ENCODE data around the gene CDH2.
"Not testable (repeated sequence)": the region's sequence is repeated elsewhere in the genome, so short reads cannot be mapped to it uniquely, and the experiment has no call there.

CDH2 gene

DNA sequence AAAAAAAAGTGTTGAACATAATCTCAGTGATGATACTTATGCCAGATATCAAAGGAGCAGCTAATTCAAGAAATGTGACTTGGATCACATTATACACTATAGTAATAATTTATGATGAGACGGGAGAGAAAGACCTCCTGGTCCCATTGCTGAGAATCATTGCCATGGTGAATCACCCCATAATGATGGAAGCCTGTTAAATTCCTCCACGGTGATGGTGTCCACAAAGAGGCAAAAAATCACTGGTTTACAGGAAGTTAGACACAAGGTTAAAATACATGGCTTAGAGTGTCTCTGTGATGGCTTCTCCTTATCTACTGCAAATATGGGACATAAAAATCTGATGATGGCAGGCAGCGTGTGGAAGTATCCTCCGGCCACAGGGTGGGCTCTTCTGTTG, 210.0 kb downstream of the CDH2 start:
- no peak overlapping the region for H3K4me3 ChIP-seq (ENCODE audit: low read depth, low read length)
- no peak for DNase-seq (ENCODE audit: low read depth)

DNA sequence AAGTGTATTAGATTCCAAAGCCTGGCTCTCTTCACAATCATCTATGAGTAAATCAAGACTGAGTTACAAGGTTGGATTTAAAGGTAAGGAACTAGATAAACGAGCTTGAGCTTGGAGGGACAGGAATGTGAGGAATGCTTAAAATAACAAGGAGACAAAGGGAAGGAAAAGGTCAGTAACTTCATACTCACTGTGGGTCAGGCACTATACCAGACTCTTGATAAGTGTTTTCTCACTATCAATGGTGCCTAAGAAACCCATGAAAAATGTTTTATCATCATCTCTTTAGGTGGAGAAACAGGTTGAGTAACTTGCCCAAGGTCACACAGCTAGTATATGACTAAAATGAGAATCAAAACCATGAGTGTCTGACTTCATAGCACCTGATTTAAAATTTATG, 212.1 kb downstream of the CDH2 start:
- no peak overlapping the region for H3K4me3 ChIP-seq (ENCODE audit: low read depth, low read length)
- no peak for DNase-seq (ENCODE audit: low read depth)

DNA sequence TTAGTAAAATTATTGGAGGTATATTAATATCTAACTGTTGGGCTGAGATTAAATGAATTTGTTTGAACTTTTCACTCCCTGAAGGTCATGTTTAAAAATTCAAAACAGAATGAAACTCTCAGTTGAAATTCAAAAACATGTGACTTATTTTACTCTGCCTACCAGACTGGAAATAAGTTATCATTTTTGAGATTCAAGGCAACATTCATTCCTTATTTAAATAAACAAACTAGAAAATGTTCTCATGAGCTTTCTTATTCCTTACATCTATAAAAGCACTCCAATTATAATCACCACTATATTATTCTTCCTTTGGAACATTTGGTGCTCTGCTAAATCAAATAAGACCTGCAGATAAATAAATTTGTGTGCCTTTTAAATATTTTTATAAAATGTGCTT, 217.8 kb downstream of the CDH2 start:
- no peak overlapping the region for H3K4me3 ChIP-seq (ENCODE audit: low read depth, low read length)
- no peak for DNase-seq (ENCODE audit: low read depth)

DNA sequence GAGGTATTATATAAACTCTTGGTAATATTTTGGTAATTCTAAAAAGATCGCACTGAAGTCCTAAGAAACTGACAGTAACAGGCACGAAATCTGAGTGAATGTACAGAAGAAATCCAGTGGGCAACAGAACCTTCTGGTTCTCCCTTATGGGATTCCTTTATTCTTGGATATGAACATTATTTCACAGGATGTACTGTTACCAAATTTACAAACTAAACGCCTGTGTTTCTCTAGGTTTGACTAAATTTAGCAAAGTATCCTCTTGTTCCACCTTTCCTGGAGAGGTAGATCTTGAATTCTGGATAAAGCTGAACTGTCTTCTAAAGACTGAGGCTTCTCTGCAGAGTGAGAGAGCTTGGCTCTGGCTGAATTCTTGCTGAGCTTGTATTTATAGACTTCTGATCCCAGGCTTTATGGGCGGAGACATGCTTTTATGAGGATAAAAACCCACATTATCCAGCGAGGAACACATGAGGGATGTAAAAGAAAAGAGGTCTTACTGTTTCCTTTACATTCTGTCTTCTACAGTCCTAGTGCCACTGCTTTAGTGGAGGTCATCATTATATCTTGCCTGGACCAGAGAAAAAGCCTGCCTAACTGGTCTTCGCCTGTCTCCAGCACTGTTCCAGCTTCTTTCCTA, 220.8 kb downstream of the CDH2 start:
- no peak for DNase-seq (ENCODE audit: low read depth)
- H3K4me3 ChIP-seq (ENCODE audit: low read depth, low read length), result no peak overlapping the region

DNA sequence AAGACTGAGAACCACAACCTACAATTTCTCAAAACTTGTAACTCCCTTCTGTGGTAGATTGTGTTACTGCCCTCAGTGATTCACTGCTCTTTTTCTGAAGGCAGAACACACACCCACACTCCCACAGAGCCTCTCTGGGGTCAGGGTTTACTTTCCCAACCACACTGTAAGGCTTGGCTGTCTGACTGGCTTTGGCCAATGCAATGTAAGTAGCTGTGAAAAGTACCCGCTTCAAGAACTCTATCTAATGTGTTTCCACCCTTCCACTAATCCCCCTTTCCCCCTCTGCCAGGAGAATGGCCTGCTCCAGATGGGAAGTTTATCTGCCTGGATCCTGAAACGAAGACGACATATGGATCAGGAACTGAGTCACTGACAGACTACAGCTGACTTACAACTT, 222.7 kb downstream of the CDH2 start:
- DNase-seq (ENCODE audit: low read depth), result peak; percentile 88
- H3K4me3 ChIP-seq (ENCODE audit: low read depth, low read length), result no peak overlapping the region

DNA sequence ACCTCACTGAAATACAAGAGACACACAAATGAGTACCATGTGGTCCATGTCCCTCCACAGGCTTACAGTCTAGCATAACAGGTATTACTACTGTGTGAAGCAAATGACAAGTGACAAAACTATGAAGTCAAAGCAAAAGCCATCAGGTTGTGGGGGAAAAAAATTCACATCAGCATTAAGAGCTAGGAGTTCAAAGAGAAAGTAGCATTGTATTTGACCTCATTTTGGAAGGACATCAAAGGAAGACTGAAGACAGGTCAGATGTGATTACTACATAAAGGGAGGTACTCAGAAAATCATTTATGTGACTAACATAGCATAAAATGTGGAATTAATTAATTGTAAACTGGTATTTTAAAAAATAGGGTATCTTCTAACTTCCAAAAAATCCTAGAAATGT, 224.2 kb downstream of the CDH2 start:
- H3K4me3 ChIP-seq (ENCODE audit: low read depth, low read length), result no peak overlapping the region
- DNase-seq (ENCODE audit: low read depth), result no peak

DNA sequence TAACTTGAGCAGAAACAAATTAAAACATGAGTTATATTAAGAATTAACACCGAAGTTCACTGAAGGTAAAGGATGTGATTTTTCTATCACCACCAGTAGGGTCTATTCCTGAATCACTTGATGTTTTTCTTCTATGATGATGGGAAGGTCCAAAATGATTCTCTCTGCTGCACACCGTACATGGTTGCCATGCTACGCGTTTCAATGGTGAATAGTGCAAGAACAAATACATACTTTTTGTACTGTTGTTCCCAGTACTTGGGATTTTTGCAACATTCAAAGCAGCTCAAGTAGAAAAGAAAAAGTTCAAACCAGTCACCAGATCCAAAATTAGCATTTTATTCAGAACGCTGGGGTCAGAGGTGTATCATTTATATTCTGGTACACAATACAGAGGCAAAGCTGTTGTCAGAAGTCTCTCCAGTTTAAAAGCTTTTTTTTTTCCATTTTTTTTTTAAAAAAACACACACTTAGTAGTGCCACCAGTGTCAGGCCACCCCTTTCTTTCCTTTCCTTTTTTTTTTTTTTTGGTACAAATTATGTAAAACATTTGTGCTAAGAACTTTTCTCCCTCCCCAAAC, 226.2 kb downstream of the CDH2 start:
- H3K4me3 ChIP-seq (ENCODE audit: low read depth, low read length), result no peak overlapping the region
- DNase-seq (ENCODE audit: low read depth), result no peak

DNA sequence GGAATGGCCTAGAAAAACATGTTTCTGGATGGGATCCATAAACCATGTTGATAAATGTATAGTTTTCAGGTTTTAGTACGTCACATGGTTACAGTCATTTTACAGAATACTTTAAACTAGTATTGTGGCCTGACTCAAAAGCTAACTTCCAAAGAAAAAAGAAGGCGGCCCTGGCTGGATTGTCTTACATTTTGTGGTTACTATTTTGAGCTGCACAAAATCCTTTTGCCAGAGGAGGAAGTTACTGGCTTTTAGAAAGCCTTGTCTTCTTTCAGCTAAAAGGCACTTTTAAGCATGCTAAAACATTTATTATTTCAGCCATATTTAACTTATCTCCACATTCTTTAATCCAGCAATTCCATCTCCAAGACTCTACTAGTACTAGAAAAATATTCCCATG, 227.9 kb downstream of the CDH2 start:
- no peak overlapping the region for H3K4me3 ChIP-seq (ENCODE audit: low read depth, low read length)
- DNase-seq (ENCODE audit: low read depth), result no peak

DNA sequence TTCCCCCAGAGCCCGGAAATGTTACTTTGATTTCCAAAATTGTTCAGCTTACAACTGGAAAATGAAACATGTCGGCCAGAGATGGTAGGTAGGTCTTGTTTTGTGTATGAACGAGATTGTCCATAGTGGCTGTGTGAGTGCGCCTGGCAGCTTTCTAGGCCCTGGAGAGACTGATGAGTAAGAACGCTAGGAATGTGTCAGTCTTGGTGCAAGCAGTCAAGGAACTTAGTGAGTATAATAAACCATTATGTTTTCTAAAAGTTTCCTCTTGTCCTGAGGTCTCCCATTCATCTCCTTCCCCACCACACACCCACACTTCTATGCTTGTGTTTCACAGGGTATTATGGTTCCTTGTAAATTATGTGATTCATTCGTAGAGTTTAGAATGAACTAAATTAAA, 234.2 kb downstream of the CDH2 start:
- DNase-seq (ENCODE audit: low read depth), result no peak
- H3K4me3 ChIP-seq (ENCODE audit: low read depth, low read length), result no peak overlapping the region

DNA sequence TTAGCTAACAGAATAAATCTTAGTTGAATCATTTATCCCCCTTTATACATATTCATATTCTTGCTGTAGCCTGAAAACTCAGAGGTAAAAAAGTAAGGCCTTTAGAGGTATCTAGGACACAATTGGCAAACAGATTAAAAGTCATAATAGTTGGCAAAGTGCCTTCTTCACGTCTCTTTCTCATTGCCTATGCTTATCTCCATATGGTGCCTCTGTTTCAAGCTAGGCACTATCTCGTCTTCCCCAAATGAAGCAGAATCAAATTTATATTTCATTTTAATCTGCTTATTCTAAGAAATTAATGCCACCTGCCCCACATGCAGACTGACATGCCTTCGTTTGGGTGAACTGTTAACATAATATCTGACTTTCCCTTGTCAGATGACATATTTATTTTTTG, 245.4 kb downstream of the CDH2 start:
- H3K4me3 ChIP-seq (ENCODE audit: low read depth, low read length), result no peak overlapping the region

DNA sequence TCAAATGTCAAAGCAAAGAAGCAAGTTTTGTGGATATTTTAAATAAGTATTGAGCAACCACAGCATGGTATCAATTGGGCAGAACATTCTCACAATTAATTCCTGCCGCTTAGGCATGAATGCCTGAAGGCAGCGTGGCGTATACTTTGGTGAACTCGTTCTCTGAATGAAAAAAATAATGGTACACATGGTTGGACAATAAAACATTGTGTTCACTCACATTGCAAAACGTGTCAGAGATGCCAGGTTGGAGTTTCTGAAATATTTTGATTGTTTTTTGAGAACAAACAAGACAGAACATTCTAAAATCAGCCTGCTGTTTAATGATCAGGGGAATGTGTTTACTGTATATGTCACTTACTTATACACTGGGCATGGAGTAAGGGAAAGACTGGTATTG, 254.2 kb downstream of the CDH2 start:
- no peak overlapping the region for H3K4me3 ChIP-seq (ENCODE audit: low read depth, low read length)
- no peak for DNase-seq (ENCODE audit: low read depth)

More for the DNA sequence above, 245.4 kb downstream of the CDH2 start:
- DNase-seq (ENCODE audit: low read depth), result no peak

DNA sequence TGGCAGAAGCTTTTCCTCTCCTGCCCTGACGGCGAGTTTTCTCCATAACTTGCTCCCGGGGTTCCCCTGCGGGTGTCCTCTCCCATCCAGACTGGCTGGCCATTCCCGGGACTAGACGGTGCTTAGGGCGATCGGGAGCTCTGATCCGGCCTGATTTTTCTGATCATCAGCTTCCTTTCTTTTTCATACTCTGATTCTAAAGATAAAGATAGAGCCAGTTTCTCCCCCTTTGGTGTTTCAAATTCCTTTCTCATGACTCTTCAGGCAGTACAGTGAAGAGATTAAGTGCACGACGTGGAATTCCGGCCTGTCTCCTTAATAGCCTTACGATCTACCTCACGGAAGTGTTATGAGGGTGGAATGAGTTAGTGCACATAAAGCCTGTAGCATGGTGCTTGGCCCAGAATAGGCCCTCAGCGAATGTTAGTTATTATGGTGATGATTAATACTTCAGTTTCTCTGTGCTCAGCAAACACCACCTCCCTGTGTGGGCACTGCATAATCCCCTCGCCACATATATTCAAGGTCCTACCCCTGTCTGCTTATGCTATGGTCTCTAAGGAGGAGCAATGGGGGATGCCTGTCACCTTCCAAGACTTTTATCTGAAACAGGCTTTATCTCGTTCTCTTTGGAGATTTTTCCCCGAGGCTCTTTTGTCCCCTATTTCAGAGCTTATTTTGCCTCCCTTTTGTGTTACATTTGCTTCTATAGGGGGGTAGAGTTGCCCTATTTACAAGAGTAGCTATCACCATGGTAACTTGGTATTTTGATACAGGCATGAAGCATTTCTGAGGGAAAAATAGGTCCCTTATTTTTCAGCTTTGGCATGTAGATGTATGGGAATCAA, 254.8 kb downstream of the CDH2 start:
- peak; percentile 56 for DNase-seq (ENCODE audit: low read depth)
- no peak overlapping the region for H3K4me3 ChIP-seq (ENCODE audit: low read depth, low read length)

DNA sequence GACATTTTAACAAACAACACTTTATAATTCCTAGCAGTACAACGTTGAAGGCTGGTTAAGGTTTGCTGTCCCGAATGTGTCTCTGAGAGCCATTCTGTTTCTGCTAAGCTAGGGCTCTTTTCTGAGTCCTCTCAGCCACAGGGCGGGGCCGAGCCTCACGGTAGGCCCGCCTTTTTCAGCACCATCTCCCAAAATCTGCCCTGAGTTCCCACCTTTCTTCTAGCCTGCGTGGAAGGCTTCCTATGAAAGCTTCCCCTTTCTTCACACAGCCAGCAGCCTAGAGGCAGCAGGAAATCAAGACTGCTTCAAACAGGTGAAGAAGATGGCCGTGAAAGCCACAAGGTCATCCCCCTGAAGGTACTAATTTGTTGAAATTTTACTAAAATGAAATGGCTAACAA, 255.5 kb downstream of the CDH2 start:
- DNase-seq (ENCODE audit: low read depth), result no peak
- H3K4me3 ChIP-seq (ENCODE audit: low read depth, low read length), result no peak overlapping the region

DNA sequence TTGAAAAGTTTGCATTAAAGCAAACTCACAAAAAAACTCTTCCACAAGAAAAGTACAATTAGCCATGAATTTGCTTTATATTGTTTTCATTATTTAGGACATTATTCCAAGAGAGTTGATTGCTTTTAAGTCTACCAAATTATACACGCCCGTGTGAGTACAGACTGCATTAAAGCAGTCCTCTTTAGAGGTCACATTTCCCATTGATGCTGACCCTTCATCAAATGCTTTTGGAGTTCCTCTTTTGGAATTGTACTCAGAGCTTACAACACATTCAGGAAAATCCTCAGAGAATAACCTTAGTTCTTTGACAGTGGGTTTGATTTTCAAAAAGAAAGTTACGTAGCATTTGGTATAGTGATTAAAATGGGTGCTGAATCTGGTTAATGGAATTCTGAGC, 256.1 kb downstream of the CDH2 start:
- no peak overlapping the region for H3K4me3 ChIP-seq (ENCODE audit: low read depth, low read length)
- no peak for DNase-seq (ENCODE audit: low read depth)

DNA sequence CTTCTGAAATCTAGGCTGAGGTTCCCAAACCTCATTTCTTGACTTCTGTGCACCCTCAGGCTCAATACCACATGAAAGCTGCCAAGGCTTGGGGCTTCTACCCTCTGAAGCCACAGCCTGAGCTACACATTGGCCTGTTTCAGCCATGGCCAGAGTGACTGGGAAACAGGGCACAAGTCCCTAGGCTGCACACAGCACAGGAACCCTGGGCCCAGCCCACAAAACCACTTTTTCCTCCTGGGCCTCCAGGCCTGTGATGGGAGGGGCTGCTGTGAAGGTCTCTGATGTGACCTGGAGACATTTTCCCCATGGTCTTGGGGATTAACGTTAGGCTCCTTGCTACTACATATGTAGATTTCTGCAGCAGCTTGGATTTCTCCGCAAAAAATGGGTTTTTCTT, 270.7 kb downstream of the CDH2 start:
- not testable (repeated sequence) for H3K4me3 ChIP-seq (ENCODE audit: low read depth, low read length); DNase-seq (ENCODE audit: low read depth)

DNA sequence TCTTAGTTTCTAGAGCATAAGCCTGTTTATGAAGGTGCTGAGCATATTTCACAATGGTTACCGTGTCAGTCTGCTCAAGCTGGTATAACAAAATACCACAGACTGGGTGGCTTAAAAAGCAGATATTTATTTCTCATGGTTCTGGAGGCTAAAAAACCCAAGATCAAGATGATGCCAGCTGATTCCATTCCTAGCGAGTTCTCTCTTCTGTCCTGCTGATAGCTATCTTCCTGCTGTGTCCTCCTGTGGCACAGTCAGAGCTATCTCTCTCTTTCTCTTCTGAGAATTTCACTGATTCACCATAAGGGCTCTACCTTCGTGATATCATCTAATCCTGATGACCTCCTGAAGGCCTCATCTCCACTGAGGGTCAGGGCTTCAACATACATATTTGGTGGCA, 273.0 kb downstream of the CDH2 start:
- no peak overlapping the region for H3K4me3 ChIP-seq (ENCODE audit: low read depth, low read length)
- DNase-seq (ENCODE audit: low read depth), result no peak

DNA sequence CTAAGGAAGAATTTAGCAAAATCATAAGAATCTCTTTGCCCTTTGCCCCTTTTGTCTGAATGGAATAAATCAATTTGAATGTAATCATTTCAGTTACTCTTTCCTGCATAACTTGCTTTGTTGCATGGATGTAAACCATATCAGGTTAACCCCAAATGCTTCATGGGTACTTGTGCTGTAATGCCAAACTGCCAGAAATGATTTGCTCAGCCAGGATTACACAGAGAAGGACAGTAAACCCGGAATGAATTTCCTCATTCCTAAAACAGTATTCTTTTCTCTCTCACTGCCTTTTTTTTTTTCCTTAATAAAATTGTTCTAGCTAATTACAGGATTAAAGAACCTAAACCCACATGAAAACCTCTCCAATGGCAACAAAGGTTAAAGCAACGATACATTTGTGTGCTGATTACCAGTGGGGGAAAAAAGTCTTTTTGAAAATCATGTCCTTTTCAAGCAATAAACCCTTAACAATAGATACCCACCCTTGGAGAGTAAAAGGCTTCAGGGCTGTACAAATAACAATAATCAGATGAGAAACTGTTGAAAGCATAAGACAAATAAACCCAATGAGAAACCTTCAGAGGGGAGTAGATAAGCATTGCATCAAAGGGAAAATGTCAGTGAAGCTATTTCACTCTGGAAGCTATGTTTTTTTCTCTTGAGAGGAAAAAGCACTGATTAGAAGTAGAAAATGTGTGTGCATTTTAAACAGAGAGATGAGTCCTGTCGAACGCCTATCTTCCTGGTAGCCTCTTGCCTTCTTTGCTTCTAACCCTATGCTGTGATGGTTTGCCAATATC, 275.3 kb downstream of the CDH2 start:
- no peak overlapping the region for H3K4me3 ChIP-seq (ENCODE audit: low read depth, low read length)

More for the DNA sequence above, 275.3 kb downstream of the CDH2 start:
- DNase-seq (ENCODE audit: low read depth), result no peak

All from skeletal muscle cell (primary cell).